H1 (cell line): ENCODE data around the gene PTTG1IP. TPM values are rescaled to one million over a fixed set of nuclear protein-coding genes. Genes with fewer than 3 reads are reported as not detected.

Experiments
- CHD2 ChIP-seq: IDR thresholded peaks from 2 replicates; pipeline ENCODE4 v1.6.1; 2012; ENCODE audit warnings: low read length, improper control_type of control experiment
- CTCF ChIP-seq, 3 experiments: IDR thresholded peaks; 1 replicate in 2 of 3; 2 replicates in 1 of 3; pipeline versions ENCODE4 v1.5.1 to v1.6.1; 2011; ENCODE audit warnings: low read length in 3 of 3, mild to moderate bottlenecking in 3 of 3, inconsistent platforms in 2 of 3, low read depth in 1 of 3, moderate library complexity in 1 of 3; ENCODE audit not compliant: insufficient read depth in 1 of 3; ENCODE audit errors: control extremely low read depth in 1 of 3
- GABPA ChIP-seq: IDR thresholded peaks from 2 replicates; pipeline ENCODE4 v1.6.1; 2011; ENCODE audit warnings: mild to moderate bottlenecking, low read length, moderate library complexity, borderline replicate concordance; ENCODE audit not compliant: insufficient read depth
- HDAC2 ChIP-seq, 2 experiments: fragments of 300-600 bp in 1 of 2; sonication (generic) in 1 of 2; IDR thresholded peaks; 2 replicates each; pipeline ENCODE4 v1.6.1; 2011 to 2012; ENCODE audit warnings: low read depth in 2 of 2, low read length in 2 of 2, mild to moderate bottlenecking in 2 of 2, moderate library complexity in 2 of 2, borderline replicate concordance in 1 of 2, inconsistent platforms in 1 of 2
- JUND ChIP-seq: IDR thresholded peaks from 2 replicates; pipeline ENCODE4 v1.6.1; 2011; ENCODE audit warnings: mild to moderate bottlenecking, improper control_type of control experiment, low read length
- RFX5 ChIP-seq: IDR thresholded peaks from 2 replicates; pipeline ENCODE4 v1.6.1; 2011; ENCODE audit warnings: low read depth, low read length, improper control_type of control experiment, borderline replicate concordance
- SIRT6 ChIP-seq: IDR thresholded peaks from one replicate; pipeline ENCODE4 v1.7.1; 2012; ENCODE audit warnings: low read length, inconsistent platforms
- TCF12 ChIP-seq: IDR thresholded peaks from 2 replicates; pipeline ENCODE4 v1.6.1; 2011; ENCODE audit warnings: low read depth, mild to moderate bottlenecking, low read length
- TEAD4 ChIP-seq: IDR thresholded peaks from 2 replicates; pipeline ENCODE4 v1.6.1; 2012; ENCODE audit warnings: low read depth, low read length, inconsistent platforms, mixed read lengths
- YY1 ChIP-seq: IDR thresholded peaks from 2 replicates; pipeline ENCODE4 v1.6.1; 2011; ENCODE audit warnings: low read depth, mild to moderate bottlenecking, low read length
- polyA plus RNA-seq, 7 experiments: library from polyadenylated mRNA; depleted of rRNA in 3 of 7; stranded (reverse) in 5 of 7; unstranded in 2 of 7; fragments of >200 nt in 5 of 7; fragments of 200-250 nt in 2 of 7; gene quantifications; 1 replicate in 5 of 7; 2 replicates in 1 of 7; 4 replicates in 1 of 7; pipeline versions ENCODE4 v1.2.1 to v1.2.3, GENCODE V29; 2011 to 2013; ENCODE audit warnings: missing spikeins in 2 of 7, mixed read lengths in 2 of 7
- total RNA-seq: library from RNA; stranded (reverse); fragmentation: NEBNext Ultra II Directional; extraction: Animal tissue kit (Norgen Biotek cat#: 25700); gene quantifications from 2 replicates; pipeline ENCODE4 v1.2.1, GENCODE V29; 2021

Gene PTTG1IP
- total and polyA plus RNA-seq, 2 of the 8 experiments (the other 6 are each of a cell fraction or from before 2014, with no cell fraction given), result 90.8 to 130 TPM

GRCh38 chr21:44840771-44841170, 32.7 kb downstream of the PTTG1IP start (continued):
- TF ChIP-seq HDAC2 (IDR thresholded peaks at IDR 0.05; ENCODE audit: borderline replicate concordance in 1 of 2, low read depth in 2 of 2, low read length in 2 of 2) (no peak), RFX5 (no peak), GABPA (no peak), JUND (no peak), TCF12 (no peak), CHD2 (no peak), SIRT6 (no peak), YY1 (no peak), CTCF (IDR thresholded peaks at IDR 0.05; ENCODE audit: control extremely low read depth in 1 of 3, insufficient read depth in 1 of 3, low read depth in 1 of 3, low read length in 3 of 3) (no peak), TEAD4 (no peak)
- TF ChIP-seq, all 59 proteins: peak for 0
